GM12878 (cell line): Measurements from ENCODE around the gene HAND1. TPM values are rescaled to one million over a fixed set of nuclear protein-coding genes. Genes with fewer than 3 reads are reported as not detected.

Experiments
- CHD2 ChIP-seq: IDR thresholded peaks from 2 replicates; pipeline ENCODE4 v1.6.1; 2011; ENCODE audit warnings: low read depth, low read length, improper control_type of control experiment, borderline replicate concordance
- HDGF ChIP-seq: fragments of 450-650 bp; IDR thresholded peaks from 2 replicates; pipeline ENCODE4 v1.6.1; 2016; ENCODE audit warnings: antibody characterized with exemption
- JUNB ChIP-seq: IDR thresholded peaks from 2 replicates; pipeline ENCODE4 v1.6.1; 2016; ENCODE audit warnings: antibody characterized with exemption, mild to moderate bottlenecking
- MYB ChIP-seq: fragments of 150-350 bp; IDR thresholded peaks from 2 replicates; pipeline ENCODE4 v1.6.1; 2014; ENCODE audit warnings: mild to moderate bottlenecking, low read depth, low read length, borderline replicate concordance
- RAD21 ChIP-seq: IDR thresholded peaks from 2 replicates; pipeline ENCODE4 v1.6.1; 2011; ENCODE audit warnings: mild to moderate bottlenecking, low read depth, low read length, moderate library complexity; ENCODE audit not compliant: insufficient read depth
- RCOR1 ChIP-seq: conservative IDR thresholded peaks from 2 replicates; pipeline ENCODE4 v1.6.1; 2012; ENCODE audit warnings: low read depth, low read length, improper control_type of control experiment
- SIN3A ChIP-seq: IDR thresholded peaks from 2 replicates; pipeline ENCODE4 v1.6.1; 2012; ENCODE audit warnings: low read depth, low read length, improper control_type of control experiment
- SREBF2 ChIP-seq: IDR thresholded peaks from 2 replicates; pipeline ENCODE4 v1.6.1; 2012; ENCODE audit warnings: mild to moderate bottlenecking, low read length
- TARDBP ChIP-seq: IDR thresholded peaks from 2 replicates; pipeline ENCODE4 v1.6.1; 2016; ENCODE audit warnings: borderline replicate concordance
- ZBED1 ChIP-seq: IDR thresholded peaks from 2 replicates; pipeline ENCODE4 v1.6.1; 2016; ENCODE audit warnings: borderline replicate concordance
- ZSCAN29 ChIP-seq: fragments of 450-650 bp; IDR thresholded peaks from 2 replicates; pipeline ENCODE4 v1.6.1; 2017; ENCODE audit warnings: mild to moderate bottlenecking, moderate library complexity
- polyA plus RNA-seq, 11 experiments: library from polyadenylated mRNA; depleted of rRNA in 4 of 11; unstranded in 6 of 11; stranded (reverse) in 5 of 11; fragments of >200 nt; fragmentation: Nextera tagmentation in 4 of 11; fragmentation: Illumina TruSeq in 1 of 11; extraction: Ambion mirVana in 4 of 11; extraction: Trizol in 1 of 11; gene quantifications; 1 replicate in 1 of 11; 2 replicates in 10 of 11; pipeline versions ENCODE4 v1.2.1 to v1.2.3, GENCODE V29; 2011 to 2016; ENCODE audit warnings: inconsistent platforms in 2 of 11, missing spikeins in 2 of 11, low read depth in 1 of 11
- total RNA-seq, 4 experiments: library from RNA; depleted of rRNA in 3 of 4; stranded (reverse); fragments of >200 nt in 3 of 4; fragmentation: Illumina TruSeq in 1 of 4; extraction: Trizol in 1 of 4; gene quantifications; 2 replicates each; pipeline versions ENCODE4 v1.2.1 to v1.2.3, GENCODE V29; 2013 to 2021
- TF ChIP-seq, protein P1 (sequence below): fragments of 450-650 bp; formaldehyde crosslinking; IDR thresholded peaks from 2 replicates; pipeline ENCODE4 v1.4.0; 2020; ENCODE audit warnings: mild to moderate bottlenecking, moderate library complexity
- TF ChIP-seq, protein P2 (sequence below): IDR thresholded peaks from 2 replicates; pipeline ENCODE4 v1.6.1; 2011; ENCODE audit warnings: mild to moderate bottlenecking, low read depth, low read length, moderate library complexity; ENCODE audit not compliant: insufficient replicate concordance
- TF ChIP-seq, protein P3 (sequence below): fragments of 450-650 bp; conservative IDR thresholded peaks from 2 replicates; pipeline ENCODE4 v1.6.1; 2017; ENCODE audit warnings: mild to moderate bottlenecking, moderate library complexity

HAND1 gene
- total and polyA plus RNA-seq, 10 of the 15 experiments (the other 5 are each of a cell fraction or from before 2014, with no cell fraction given) = 0.06 to 0.41 (median 0.27) TPM; not detected in 4

GRCh38 chr5:154470137-154470536 lies 7.9 kb downstream of the HAND1 start (continued):
- TF ChIP-seq, protein P1, sequence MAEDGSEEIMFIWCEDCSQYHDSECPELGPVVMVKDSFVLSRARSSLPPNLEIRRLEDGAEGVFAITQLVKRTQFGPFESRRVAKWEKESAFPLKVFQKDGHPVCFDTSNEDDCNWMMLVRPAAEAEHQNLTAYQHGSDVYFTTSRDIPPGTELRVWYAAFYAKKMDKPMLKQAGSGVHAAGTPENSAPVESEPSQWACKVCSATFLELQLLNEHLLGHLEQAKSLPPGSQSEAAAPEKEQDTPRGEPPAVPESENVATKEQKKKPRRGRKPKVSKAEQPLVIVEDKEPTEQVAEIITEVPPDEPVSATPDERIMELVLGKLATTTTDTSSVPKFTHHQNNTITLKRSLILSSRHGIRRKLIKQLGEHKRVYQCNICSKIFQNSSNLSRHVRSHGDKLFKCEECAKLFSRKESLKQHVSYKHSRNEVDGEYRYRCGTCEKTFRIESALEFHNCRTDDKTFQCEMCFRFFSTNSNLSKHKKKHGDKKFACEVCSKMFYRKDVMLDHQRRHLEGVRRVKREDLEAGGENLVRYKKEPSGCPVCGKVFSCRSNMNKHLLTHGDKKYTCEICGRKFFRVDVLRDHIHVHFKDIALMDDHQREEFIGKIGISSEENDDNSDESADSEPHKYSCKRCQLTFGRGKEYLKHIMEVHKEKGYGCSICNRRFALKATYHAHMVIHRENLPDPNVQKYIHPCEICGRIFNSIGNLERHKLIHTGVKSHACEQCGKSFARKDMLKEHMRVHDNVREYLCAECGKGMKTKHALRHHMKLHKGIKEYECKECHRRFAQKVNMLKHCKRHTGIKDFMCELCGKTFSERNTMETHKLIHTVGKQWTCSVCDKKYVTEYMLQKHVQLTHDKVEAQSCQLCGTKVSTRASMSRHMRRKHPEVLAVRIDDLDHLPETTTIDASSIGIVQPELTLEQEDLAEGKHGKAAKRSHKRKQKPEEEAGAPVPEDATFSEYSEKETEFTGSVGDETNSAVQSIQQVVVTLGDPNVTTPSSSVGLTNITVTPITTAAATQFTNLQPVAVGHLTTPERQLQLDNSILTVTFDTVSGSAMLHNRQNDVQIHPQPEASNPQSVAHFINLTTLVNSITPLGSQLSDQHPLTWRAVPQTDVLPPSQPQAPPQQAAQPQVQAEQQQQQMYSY = no peak
- no peak for TF ChIP-seq RAD21
- no peak for TF ChIP-seq SREBF2
- no peak for TF ChIP-seq HDGF
- no peak for TF ChIP-seq RCOR1
- no peak for TF ChIP-seq SIN3A
- no peak for TF ChIP-seq JUNB
- TF ChIP-seq TARDBP = no peak
- no peak for TF ChIP-seq CHD2
- no peak for TF ChIP-seq MYB
- TF ChIP-seq, protein P2, sequence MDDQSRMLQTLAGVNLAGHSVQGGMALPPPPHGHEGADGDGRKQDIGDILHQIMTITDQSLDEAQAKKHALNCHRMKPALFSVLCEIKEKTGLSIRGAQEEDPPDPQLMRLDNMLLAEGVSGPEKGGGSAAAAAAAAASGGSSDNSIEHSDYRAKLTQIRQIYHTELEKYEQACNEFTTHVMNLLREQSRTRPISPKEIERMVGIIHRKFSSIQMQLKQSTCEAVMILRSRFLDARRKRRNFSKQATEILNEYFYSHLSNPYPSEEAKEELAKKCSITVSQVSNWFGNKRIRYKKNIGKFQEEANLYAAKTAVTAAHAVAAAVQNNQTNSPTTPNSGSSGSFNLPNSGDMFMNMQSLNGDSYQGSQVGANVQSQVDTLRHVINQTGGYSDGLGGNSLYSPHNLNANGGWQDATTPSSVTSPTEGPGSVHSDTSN = no peak
- no peak for TF ChIP-seq ZBED1
- TF ChIP-seq, protein P3, sequence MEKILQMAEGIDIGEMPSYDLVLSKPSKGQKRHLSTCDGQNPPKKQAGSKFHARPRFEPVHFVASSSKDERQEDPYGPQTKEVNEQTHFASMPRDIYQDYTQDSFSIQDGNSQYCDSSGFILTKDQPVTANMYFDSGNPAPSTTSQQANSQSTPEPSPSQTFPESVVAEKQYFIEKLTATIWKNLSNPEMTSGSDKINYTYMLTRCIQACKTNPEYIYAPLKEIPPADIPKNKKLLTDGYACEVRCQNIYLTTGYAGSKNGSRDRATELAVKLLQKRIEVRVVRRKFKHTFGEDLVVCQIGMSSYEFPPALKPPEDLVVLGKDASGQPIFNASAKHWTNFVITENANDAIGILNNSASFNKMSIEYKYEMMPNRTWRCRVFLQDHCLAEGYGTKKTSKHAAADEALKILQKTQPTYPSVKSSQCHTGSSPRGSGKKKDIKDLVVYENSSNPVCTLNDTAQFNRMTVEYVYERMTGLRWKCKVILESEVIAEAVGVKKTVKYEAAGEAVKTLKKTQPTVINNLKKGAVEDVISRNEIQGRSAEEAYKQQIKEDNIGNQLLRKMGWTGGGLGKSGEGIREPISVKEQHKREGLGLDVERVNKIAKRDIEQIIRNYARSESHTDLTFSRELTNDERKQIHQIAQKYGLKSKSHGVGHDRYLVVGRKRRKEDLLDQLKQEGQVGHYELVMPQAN = no peak
- no peak for TF ChIP-seq ZSCAN29
